Loucy (cell line): Measurements from ENCODE around the gene DRGX.

Experiments
- H2AFZ ChIP-seq: fragments of 200-600 bp; sonication (generic); 2 replicates; pipeline ENCODE4 v1.6.0; 2016; ENCODE audit warnings: antibody characterized with exemption, mild to moderate bottlenecking, low read length, moderate library complexity
- H3F3A ChIP-seq: fragments of 200-600 bp; 2 replicates; pipeline ENCODE4 v1.6.0; 2016; ENCODE audit warnings: antibody characterized with exemption, low read depth, mild to moderate bottlenecking
- H3K27me3 ChIP-seq: fragments of 200-600 bp; sonication (generic); 2 replicates; pipeline ENCODE4 v1.6.1; 2014; ENCODE audit warnings: low read length, mild to moderate bottlenecking; ENCODE audit not compliant: insufficient read depth, poor library complexity, severe bottlenecking
- H3K36me3 ChIP-seq: fragments of 200-600 bp; sonication (generic); 2 replicates; pipeline ENCODE4 v1.6.1; 2016; ENCODE audit warnings: low read length; ENCODE audit not compliant: insufficient read depth
- H3K4me1 ChIP-seq: fragments of 200-600 bp; sonication (generic); 2 replicates; pipeline ENCODE4 v1.5.1; 2014; ENCODE audit warnings: low read length, mild to moderate bottlenecking; ENCODE audit not compliant: insufficient read depth, poor library complexity, severe bottlenecking
- H3K4me2 ChIP-seq: fragments of 200-600 bp; sonication (generic); 2 replicates; pipeline ENCODE4 v1.6.0; 2014; ENCODE audit warnings: antibody characterized with exemption, low read length, low read depth, mild to moderate bottlenecking; ENCODE audit not compliant: poor library complexity, severe bottlenecking
- H3K4me3 ChIP-seq: fragments of 200-600 bp; sonication (generic); 2 replicates; pipeline ENCODE4 v1.5.1; 2014; ENCODE audit warnings: low read length, mild to moderate bottlenecking, mixed read lengths; ENCODE audit not compliant: poor library complexity, severe bottlenecking
- H3K79me2 ChIP-seq: fragments of 200-600 bp; sonication (generic); 2 replicates; pipeline ENCODE4 v1.6.1; 2014; ENCODE audit warnings: low read length; ENCODE audit not compliant: insufficient read depth
- H3K9ac ChIP-seq: fragments of 200-600 bp; sonication (generic); 2 replicates; pipeline ENCODE4 v1.6.0; 2014; ENCODE audit warnings: mild to moderate bottlenecking, low read depth, low read length, moderate library complexity; ENCODE audit not compliant: poor library complexity, severe bottlenecking
- H3K9me2 ChIP-seq: fragments of 200-600 bp; sonication (generic); replicated peaks from 2 replicates; pipeline ENCODE4 v1.6.1; 2016; ENCODE audit warnings: low read depth, low read length, mixed read lengths
- H3K9me3 ChIP-seq: fragments of 200-600 bp; sonication (generic); 2 replicates; pipeline ENCODE4 v1.6.1; 2014; ENCODE audit warnings: mild to moderate bottlenecking, antibody characterized with exemption, low read length, low read depth; ENCODE audit not compliant: insufficient read depth
- H4K20me1 ChIP-seq: fragments of 200-600 bp; sonication (generic); 2 replicates; pipeline ENCODE4 v1.6.0; 2014; ENCODE audit warnings: antibody characterized with exemption, low read length, mild to moderate bottlenecking; ENCODE audit not compliant: insufficient read depth, poor library complexity, severe bottlenecking
- EZH2phosphoT487 ChIP-seq: fragments of 200-600 bp; IDR thresholded peaks from 2 replicates; pipeline ENCODE4 v1.6.1; 2018; ENCODE audit warnings: antibody characterized with exemption, mild to moderate bottlenecking, moderate library complexity, borderline replicate concordance
- TF ChIP-seq, protein P1 (sequence below): fragments of 200-600 bp; sonication (generic); conservative IDR thresholded peaks from 2 replicates; pipeline ENCODE4 v1.5.1; 2014; ENCODE audit warnings: mild to moderate bottlenecking, antibody characterized with exemption, low read length

Gene DRGX

GRCh38 chr10:49347827-49348226 is 48.1 kb downstream of the DRGX start:
- Histone ChIP-seq H3K4me1 (no peaks in the 10 kb centered on the region), H3K27me3 (peaks cover 8% of the 10 kb centered on the region), H3K79me2 (no peaks in the 10 kb centered on the region), H3K9me3 (no peaks in the 10 kb centered on the region), H3K36me3 (no peaks in the 10 kb centered on the region), H3F3A (no peaks in the 10 kb centered on the region), H4K20me1 (no peaks in the 10 kb centered on the region), H3K9me2 (no peaks in the 10 kb centered on the region), H3K4me3 (no peak overlapping the region), H3K4me2 (no peak overlapping the region), H3K9ac (no peak overlapping the region), H2AFZ (no peak overlapping the region)
- TF ChIP-seq, protein P1, sequence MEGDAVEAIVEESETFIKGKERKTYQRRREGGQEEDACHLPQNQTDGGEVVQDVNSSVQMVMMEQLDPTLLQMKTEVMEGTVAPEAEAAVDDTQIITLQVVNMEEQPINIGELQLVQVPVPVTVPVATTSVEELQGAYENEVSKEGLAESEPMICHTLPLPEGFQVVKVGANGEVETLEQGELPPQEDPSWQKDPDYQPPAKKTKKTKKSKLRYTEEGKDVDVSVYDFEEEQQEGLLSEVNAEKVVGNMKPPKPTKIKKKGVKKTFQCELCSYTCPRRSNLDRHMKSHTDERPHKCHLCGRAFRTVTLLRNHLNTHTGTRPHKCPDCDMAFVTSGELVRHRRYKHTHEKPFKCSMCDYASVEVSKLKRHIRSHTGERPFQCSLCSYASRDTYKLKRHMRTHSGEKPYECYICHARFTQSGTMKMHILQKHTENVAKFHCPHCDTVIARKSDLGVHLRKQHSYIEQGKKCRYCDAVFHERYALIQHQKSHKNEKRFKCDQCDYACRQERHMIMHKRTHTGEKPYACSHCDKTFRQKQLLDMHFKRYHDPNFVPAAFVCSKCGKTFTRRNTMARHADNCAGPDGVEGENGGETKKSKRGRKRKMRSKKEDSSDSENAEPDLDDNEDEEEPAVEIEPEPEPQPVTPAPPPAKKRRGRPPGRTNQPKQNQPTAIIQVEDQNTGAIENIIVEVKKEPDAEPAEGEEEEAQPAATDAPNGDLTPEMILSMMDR: no peak
- TF ChIP-seq EZH2phosphoT487: no peak

DNA sequence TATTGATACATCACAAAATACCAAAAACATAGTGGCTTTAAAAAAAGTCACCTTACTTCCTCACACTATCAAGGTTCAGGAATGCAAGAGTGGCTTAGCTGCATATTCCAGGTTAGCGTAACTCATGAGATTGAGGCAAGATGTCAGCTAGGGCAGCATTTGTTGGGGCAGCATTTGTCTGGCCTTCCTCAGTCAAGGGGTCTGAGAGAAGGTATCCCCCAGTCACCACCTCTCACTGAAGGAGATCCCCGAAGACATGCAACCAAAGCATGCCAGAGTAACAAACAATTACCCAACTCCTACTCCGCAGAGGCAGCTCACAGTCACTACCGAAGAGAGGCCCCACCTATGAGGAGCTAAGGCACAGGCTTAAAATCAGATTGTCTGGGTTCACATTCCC is 48.5 kb downstream of the DRGX start:
- Histone ChIP-seq H3F3A (no peaks in the 10 kb centered on the region), H3K9ac (no peak overlapping the region), H3K4me3 (no peak overlapping the region), H3K9me2 (no peaks in the 10 kb centered on the region), H3K4me2 (no peak overlapping the region), H3K4me1 (no peaks in the 10 kb centered on the region), H3K36me3 (no peaks in the 10 kb centered on the region), H3K27me3 (peaks cover 9% of the 10 kb centered on the region), H2AFZ (no peak overlapping the region), H3K9me3 (no peaks in the 10 kb centered on the region), H4K20me1 (no peaks in the 10 kb centered on the region), H3K79me2 (no peaks in the 10 kb centered on the region)
- TF ChIP-seq, protein P1: no peak
- no peak for TF ChIP-seq EZH2phosphoT487

DNA sequence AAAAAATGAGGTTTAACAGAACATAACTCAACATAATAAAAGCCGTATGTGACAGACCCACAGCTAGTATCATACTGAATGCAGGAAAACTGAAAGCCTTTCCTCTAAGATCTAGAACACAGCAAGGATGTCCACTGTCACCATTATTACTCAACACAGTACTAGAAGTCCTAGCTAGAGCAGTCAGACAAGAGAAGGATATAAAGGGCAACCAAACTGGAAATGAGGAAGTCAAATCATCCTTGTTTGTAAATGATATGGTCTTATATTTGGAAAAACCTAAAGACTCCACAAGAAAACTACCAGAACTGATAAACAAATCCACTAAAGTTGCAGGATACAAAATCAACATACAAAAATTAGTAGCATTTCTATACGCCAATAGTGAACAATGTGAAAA is 51.0 kb downstream of the DRGX start:
- no peak overlapping the region for H3K4me3 ChIP-seq
- H3K4me2 ChIP-seq: no peak overlapping the region
- H3K4me1 ChIP-seq: no peaks in the 10 kb centered on the region
- H3K36me3 ChIP-seq: no peaks in the 10 kb centered on the region
- H3F3A ChIP-seq: no peaks in the 10 kb centered on the region
- no peaks in the 10 kb centered on the region for H3K9me2 ChIP-seq
- TF ChIP-seq EZH2phosphoT487: no peak
- TF ChIP-seq, protein P1: no peak
- H3K79me2 ChIP-seq: no peaks in the 10 kb centered on the region
- peaks cover 24% of the 10 kb centered on the region for H3K27me3 ChIP-seq
- no peaks in the 10 kb centered on the region for H4K20me1 ChIP-seq
- H2AFZ ChIP-seq: no peak overlapping the region
- H3K9ac ChIP-seq: no peak overlapping the region
- no peaks in the 10 kb centered on the region for H3K9me3 ChIP-seq
